GM23338 (cell line): ENCODE data around the gene TAAR5. TPM values are rescaled to one million over a fixed set of nuclear protein-coding genes. Genes with fewer than 3 reads are reported as not detected.

Experiments used
- ATAC-seq: fragments of 200-7000 bp; cut with Tn5 transposase; 3 replicates; pipeline ENCODE4 v1.9.1; 2020
- DNase-seq: peaks from one replicate; pipeline ENCODE4 v3.0.0-alpha.2; 2015; ENCODE audit warnings: low spot score
- H2AFZ ChIP-seq: fragments of 200-600 bp; sonication (generic); 2 replicates; pipeline ENCODE4 v1.8.0; 2016; ENCODE audit warnings: antibody characterized with exemption, mild to moderate bottlenecking, moderate library complexity
- H3F3A ChIP-seq: fragments of 200-600 bp; sonication (generic); replicated peaks from 2 replicates; pipeline ENCODE4 v1.8.0; 2017; ENCODE audit warnings: antibody characterized with exemption, mixed run types, low read depth
- H3K27ac ChIP-seq: fragments of 200-600 bp; sonication (generic); 2 replicates; pipeline ENCODE4 v1.6.1; 2016; ENCODE audit warnings: low read depth
- H3K27me3 ChIP-seq: fragments of 200-600 bp; sonication (generic); 2 replicates; pipeline ENCODE4 v1.8.0; 2016; ENCODE audit warnings: mild to moderate bottlenecking, mixed run types, moderate library complexity; ENCODE audit not compliant: insufficient read depth
- H3K36me3 ChIP-seq: fragments of 200-600 bp; sonication (generic); 2 replicates; pipeline ENCODE4 v1.8.0; 2016; ENCODE audit warnings: mild to moderate bottlenecking; ENCODE audit not compliant: insufficient read depth
- H3K4me1 ChIP-seq: fragments of 200-600 bp; sonication (generic); 2 replicates; pipeline ENCODE4 v1.8.0; 2016; ENCODE audit warnings: mild to moderate bottlenecking, moderate library complexity; ENCODE audit not compliant: insufficient read depth
- H3K4me2 ChIP-seq: fragments of 200-600 bp; sonication (generic); 2 replicates; pipeline ENCODE4 v1.7.1; 2017; ENCODE audit warnings: mixed run types
- H3K4me3 ChIP-seq: fragments of 200-600 bp; sonication (generic); 2 replicates; pipeline ENCODE4 v1.6.1; 2016; ENCODE audit warnings: mixed run types
- H3K79me2 ChIP-seq: fragments of 200-600 bp; sonication (generic); replicated peaks from 2 replicates; pipeline ENCODE4 v1.8.0; 2017; ENCODE audit warnings: mild to moderate bottlenecking; ENCODE audit not compliant: insufficient read depth
- H3K9me2 ChIP-seq: fragments of 200-600 bp; sonication (generic); 2 replicates; pipeline ENCODE4 v1.8.0; 2017; ENCODE audit not compliant: insufficient read depth
- H4K20me1 ChIP-seq: fragments of 200-600 bp; sonication (generic); replicated peaks from 2 replicates; pipeline ENCODE4 v1.8.0; 2017; ENCODE audit warnings: mild to moderate bottlenecking; ENCODE audit not compliant: insufficient read depth
- H3K27ac Mint-ChIP-seq: 2 replicates; pipeline ENCODE4 v1.8.0; 2020; ENCODE audit warnings: inconsistent platforms, mild to moderate bottlenecking, moderate library complexity, mixed read lengths
- H3K27me3 Mint-ChIP-seq: 3 replicates; pipeline ENCODE4 v1.8.0; 2022; ENCODE audit warnings: low read depth, mild to moderate bottlenecking, moderate library complexity, mixed read lengths, inconsistent platforms; ENCODE audit not compliant: insufficient read depth, poor library complexity
- H3K36me3 Mint-ChIP-seq: 3 replicates; pipeline ENCODE4 v1.8.0; 2021; ENCODE audit warnings: low read depth, mild to moderate bottlenecking, inconsistent platforms, moderate library complexity, mixed read lengths
- H3K4me1 Mint-ChIP-seq: 3 replicates; pipeline ENCODE4 v1.8.0; 2020; ENCODE audit warnings: mild to moderate bottlenecking, inconsistent platforms, mixed read lengths
- H3K4me3 Mint-ChIP-seq: 3 replicates; pipeline ENCODE4 v1.8.0; 2021; ENCODE audit warnings: moderate library complexity, mild to moderate bottlenecking, inconsistent platforms, mixed read lengths
- H3K9me3 Mint-ChIP-seq: 3 replicates; pipeline ENCODE4 v1.8.0; 2020; ENCODE audit warnings: moderate library complexity, mild to moderate bottlenecking, inconsistent platforms, mixed read lengths
- CREB1 ChIP-seq: fragments of 250-450 bp; sonication (Bioruptor Pico); IDR thresholded peaks from 2 replicates; pipeline ENCODE4 v1.5.0; 2020; ENCODE audit warnings: low read depth, mild to moderate bottlenecking, moderate library complexity
- EZH2 ChIP-seq: fragments of 200-600 bp; sonication (generic); IDR thresholded peaks from one replicate; pipeline ENCODE4 v1.8.0; 2017; ENCODE audit warnings: antibody characterized with exemption, mild to moderate bottlenecking, low read depth; ENCODE audit not compliant: unreplicated experiment
- EZH2phosphoT487 ChIP-seq: fragments of 200-600 bp; sonication (generic); IDR thresholded peaks from one replicate; pipeline ENCODE4 v1.8.1; 2018; ENCODE audit warnings: antibody characterized with exemption; ENCODE audit not compliant: unreplicated experiment
- JUNB ChIP-seq: IDR thresholded peaks from one replicate; pipeline ENCODE4 v1.6.1; 2016; ENCODE audit warnings: antibody characterized with exemption; ENCODE audit not compliant: unreplicated experiment
- STAT1 ChIP-seq: IDR thresholded peaks from one replicate; pipeline ENCODE4 v1.6.1; 2016; ENCODE audit warnings: antibody characterized with exemption; ENCODE audit not compliant: unreplicated experiment
- ZNF114 ChIP-seq: fragments of 250-450 bp; sonication (Bioruptor Pico); IDR thresholded peaks from 2 replicates; pipeline ENCODE4 v1.5.0; 2020; ENCODE audit warnings: mild to moderate bottlenecking, moderate library complexity
- ZNF331 ChIP-seq: fragments of 250-450 bp; sonication (Bioruptor Pico); IDR thresholded peaks from 2 replicates; pipeline ENCODE4 v1.5.0; 2020; ENCODE audit warnings: low read depth, mild to moderate bottlenecking, moderate library complexity
- polyA plus RNA-seq: library from polyadenylated mRNA; unstranded; fragments of >200 nt; fragmentation: Nextera tagmentation; extraction: Ambion mirVana; gene quantifications from 2 replicates; pipeline ENCODE4 v1.2.1, GENCODE V29; 2016
- total RNA-seq: library from RNA; depleted of rRNA; stranded (reverse); fragments of >200 nt; shearing (Covaris generic); gene quantifications from 2 replicates; pipeline ENCODE4 v1.2.3, GENCODE V29; 2014
- TF ChIP-seq, protein P1 (sequence below): IDR thresholded peaks from one replicate; pipeline ENCODE4 v1.6.1; 2018; ENCODE audit warnings: antibody characterized with exemption; ENCODE audit not compliant: unreplicated experiment
- TF ChIP-seq, protein P2 (sequence below): fragments of 250-450 bp; sonication (Bioruptor Pico); IDR thresholded peaks from 2 replicates; pipeline ENCODE4 v1.5.0; 2020; ENCODE audit warnings: mild to moderate bottlenecking, moderate library complexity

The TAAR5 gene
- total and polyA plus RNA-seq, 2 experiments from 2014 or later, result not detected

GRCh38 chr6:132607544-132608233, 18.1 kb upstream of the TAAR5 start (continued):
- TF ChIP-seq, protein P1, sequence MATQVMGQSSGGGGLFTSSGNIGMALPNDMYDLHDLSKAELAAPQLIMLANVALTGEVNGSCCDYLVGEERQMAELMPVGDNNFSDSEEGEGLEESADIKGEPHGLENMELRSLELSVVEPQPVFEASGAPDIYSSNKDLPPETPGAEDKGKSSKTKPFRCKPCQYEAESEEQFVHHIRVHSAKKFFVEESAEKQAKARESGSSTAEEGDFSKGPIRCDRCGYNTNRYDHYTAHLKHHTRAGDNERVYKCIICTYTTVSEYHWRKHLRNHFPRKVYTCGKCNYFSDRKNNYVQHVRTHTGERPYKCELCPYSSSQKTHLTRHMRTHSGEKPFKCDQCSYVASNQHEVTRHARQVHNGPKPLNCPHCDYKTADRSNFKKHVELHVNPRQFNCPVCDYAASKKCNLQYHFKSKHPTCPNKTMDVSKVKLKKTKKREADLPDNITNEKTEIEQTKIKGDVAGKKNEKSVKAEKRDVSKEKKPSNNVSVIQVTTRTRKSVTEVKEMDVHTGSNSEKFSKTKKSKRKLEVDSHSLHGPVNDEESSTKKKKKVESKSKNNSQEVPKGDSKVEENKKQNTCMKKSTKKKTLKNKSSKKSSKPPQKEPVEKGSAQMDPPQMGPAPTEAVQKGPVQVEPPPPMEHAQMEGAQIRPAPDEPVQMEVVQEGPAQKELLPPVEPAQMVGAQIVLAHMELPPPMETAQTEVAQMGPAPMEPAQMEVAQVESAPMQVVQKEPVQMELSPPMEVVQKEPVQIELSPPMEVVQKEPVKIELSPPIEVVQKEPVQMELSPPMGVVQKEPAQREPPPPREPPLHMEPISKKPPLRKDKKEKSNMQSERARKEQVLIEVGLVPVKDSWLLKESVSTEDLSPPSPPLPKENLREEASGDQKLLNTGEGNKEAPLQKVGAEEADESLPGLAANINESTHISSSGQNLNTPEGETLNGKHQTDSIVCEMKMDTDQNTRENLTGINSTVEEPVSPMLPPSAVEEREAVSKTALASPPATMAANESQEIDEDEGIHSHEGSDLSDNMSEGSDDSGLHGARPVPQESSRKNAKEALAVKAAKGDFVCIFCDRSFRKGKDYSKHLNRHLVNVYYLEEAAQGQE, result no peak
- TF ChIP-seq JUNB (no peak), EZH2 (no peak), ZNF114 (no peak)

DNA sequence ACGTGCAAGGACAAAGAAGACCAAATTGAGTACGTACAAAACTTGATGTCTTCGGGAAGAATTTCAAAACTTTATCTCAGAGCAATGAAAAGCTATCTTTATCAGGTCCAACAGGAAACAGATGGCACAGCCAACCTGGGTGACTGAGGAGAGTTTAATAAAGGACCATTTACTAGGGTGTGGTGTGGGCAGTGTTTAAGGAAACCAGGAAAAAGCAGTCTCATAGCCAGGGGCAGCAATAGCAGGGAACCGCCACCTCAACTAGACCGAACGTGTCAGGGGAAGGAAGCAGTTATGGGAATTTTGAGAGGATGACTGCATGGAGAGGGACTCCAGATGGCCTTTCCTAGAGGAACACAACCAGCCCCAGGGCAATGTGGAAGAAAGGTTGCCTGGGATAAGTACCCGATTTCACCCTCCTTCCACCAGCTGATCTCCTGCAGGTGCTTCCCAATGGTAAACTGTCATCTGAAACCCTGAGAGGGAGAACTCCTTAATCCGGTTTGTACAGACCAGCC, 15.2 kb upstream of the TAAR5 start:
- Histone ChIP-seq H3K9me2 (no peaks in the 10 kb centered on the region), H3K27me3 (no peaks in the 10 kb centered on the region), H3K36me3 (no peaks in the 10 kb centered on the region), H3K4me1 (no peaks in the 10 kb centered on the region), H3K4me3 (no peak overlapping the region), H4K20me1 (no peaks in the 10 kb centered on the region), H2AFZ (no peak overlapping the region; the same call in 1 of the 2 replicates), H3F3A (no peaks in the 10 kb centered on the region), H3K27ac (no peak overlapping the region), H3K79me2 (no peaks in the 10 kb centered on the region), H3K4me2 (no peak overlapping the region)
- DNase-seq (no peak), ATAC-seq (no peak)
- H3K27me3 Mint-ChIP-seq, result no peaks in the 10 kb centered on the region
- H3K27ac Mint-ChIP-seq, result no peak overlapping the region
- H3K4me1 Mint-ChIP-seq, result no peaks in the 10 kb centered on the region
- no peak overlapping the region for H3K4me3 Mint-ChIP-seq
- no peaks in the 10 kb centered on the region for H3K9me3 Mint-ChIP-seq
- no peaks in the 10 kb centered on the region for H3K36me3 Mint-ChIP-seq
- TF ChIP-seq JUNB (no peak), CREB1 (CRISPR knock-in tag) (no peak), ZNF114 (no peak), EZH2phosphoT487 (no peak), ZNF331 (CRISPR knock-in tag) (no peak), STAT1 (no peak)
- TF ChIP-seq, protein P2, sequence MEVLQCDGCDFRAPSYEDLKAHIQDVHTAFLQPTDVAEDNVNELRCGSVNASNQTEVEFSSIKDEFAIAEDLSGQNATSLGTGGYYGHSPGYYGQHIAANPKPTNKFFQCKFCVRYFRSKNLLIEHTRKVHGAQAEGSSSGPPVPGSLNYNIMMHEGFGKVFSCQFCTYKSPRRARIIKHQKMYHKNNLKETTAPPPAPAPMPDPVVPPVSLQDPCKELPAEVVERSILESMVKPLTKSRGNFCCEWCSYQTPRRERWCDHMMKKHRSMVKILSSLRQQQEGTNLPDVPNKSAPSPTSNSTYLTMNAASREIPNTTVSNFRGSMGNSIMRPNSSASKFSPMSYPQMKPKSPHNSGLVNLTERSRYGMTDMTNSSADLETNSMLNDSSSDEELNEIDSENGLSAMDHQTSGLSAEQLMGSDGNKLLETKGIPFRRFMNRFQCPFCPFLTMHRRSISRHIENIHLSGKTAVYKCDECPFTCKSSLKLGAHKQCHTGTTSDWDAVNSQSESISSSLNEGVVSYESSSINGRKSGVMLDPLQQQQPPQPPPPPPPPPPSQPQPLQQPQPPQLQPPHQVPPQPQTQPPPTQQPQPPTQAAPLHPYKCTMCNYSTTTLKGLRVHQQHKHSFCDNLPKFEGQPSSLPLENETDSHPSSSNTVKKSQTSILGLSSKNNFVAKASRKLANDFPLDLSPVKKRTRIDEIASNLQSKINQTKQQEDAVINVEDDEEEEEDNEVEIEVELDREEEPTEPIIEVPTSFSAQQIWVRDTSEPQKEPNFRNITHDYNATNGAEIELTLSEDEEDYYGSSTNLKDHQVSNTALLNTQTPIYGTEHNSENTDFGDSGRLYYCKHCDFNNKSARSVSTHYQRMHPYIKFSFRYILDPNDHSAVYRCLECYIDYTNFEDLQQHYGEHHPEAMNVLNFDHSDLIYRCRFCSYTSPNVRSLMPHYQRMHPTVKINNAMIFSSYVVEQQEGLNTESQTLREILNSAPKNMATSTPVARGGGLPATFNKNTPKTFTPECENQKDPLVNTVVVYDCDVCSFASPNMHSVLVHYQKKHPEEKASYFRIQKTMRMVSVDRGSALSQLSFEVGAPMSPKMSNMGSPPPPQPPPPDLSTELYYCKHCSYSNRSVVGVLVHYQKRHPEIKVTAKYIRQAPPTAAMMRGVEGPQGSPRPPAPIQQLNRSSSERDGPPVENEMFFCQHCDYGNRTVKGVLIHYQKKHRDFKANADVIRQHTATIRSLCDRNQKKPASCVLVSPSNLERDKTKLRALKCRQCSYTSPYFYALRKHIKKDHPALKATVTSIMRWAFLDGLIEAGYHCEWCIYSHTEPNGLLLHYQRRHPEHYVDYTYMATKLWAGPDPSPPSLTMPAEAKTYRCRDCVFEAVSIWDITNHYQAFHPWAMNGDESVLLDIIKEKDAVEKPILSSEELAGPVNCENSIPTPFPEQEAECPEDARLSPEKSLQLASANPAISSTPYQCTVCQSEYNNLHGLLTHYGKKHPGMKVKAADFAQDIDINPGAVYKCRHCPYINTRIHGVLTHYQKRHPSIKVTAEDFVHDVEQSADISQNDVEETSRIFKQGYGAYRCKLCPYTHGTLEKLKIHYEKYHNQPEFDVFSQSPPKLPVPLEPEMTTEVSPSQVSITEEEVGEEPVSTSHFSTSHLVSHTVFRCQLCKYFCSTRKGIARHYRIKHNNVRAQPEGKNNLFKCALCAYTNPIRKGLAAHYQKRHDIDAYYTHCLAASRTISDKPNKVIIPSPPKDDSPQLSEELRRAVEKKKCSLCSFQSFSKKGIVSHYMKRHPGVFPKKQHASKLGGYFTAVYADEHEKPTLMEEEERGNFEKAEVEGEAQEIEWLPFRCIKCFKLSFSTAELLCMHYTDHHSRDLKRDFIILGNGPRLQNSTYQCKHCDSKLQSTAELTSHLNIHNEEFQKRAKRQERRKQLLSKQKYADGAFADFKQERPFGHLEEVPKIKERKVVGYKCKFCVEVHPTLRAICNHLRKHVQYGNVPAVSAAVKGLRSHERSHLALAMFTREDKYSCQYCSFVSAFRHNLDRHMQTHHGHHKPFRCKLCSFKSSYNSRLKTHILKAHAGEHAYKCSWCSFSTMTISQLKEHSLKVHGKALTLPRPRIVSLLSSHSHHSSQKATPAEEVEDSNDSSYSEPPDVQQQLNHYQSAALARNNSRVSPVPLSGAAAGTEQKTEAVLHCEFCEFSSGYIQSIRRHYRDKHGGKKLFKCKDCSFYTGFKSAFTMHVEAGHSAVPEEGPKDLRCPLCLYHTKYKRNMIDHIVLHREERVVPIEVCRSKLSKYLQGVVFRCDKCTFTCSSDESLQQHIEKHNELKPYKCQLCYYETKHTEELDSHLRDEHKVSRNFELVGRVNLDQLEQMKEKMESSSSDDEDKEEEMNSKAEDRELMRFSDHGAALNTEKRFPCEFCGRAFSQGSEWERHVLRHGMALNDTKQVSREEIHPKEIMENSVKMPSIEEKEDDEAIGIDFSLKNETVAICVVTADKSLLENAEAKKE (CRISPR knock-in tag), result no peak
- TF ChIP-seq, protein P1, result no peak
